HG02798 (cell line): Measurements from ENCODE around the gene CABP4.
A peak's percentile ranks its signal among the peaks of the same experiment; 100 is the strongest.

Source experiments
- ATAC-seq: cut with Tn5 transposase; IDR thresholded peaks from one replicate; pipeline ENCODE4 v1.9.1; 2021; ENCODE audit warnings: mild to moderate bottlenecking; ENCODE audit not compliant: unreplicated experiment, poor library complexity

CABP4 gene

DNA sequence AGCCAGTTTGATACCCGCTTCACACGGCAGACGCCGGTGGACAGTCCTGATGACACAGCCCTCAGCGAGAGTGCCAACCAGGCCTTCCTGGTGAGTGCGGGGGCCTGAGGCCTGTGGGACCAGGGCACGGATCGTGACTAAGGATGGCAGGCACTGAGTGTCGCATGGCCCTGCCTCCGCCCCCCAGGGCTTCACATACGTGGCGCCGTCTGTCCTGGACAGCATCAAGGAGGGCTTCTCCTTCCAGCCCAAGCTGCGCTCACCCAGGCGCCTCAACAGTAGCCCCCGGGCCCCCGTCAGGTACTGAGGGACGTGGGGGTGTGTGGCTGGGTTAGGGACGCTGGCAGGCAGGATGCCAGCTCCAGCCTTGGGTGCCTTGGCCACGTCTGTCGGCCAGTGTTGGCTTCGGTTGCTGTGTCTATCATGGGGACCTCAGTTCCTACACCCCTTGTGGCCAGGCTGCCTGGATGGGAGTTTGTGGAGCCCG is 20.7 kb upstream of the CABP4 start:
- ATAC-seq: no peak

DNA sequence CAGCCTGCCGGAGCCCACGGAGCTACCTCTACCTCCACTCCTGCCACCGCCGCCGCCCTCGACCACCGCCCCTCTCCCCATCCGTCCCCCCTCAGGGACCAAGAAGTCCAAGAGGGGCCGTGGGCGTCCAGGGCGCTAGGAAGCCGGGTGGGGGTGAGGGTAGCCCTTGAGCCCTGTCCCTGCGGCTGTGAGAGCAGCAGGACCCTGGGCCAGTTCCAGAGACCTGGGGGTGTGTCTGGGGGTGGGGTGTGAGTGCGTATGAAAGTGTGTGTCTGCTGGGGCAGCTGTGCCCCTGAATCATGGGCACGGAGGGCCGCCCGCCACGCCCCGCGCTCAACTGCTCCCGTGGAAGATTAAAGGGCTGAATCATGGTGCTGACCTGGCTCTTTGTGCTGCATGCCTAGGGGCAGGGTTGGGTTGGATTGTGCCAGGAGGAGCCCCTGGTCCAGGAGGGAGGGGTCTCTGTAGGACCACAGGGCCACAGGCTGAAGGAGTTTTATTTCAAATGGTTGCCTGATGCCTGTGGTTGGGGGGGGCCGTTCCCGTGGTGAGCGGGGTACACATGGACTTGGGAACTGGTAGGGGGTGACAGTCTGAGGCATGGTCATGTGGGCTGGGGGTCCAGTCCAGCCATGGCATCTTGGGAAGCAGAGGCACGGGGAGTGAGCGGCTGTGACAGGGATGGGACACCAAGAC is 20.0 kb upstream of the CABP4 start:
- ATAC-seq: no peak

- ATAC-seq: no peak
Observed at GRCh38 chr11:67435727-67436458, 19.3 kb upstream of the CABP4 start.

GRCh38 chr11:67436459-67437081 is 18.6 kb upstream of the CABP4 start:
- ATAC-seq: no peak

- ATAC-seq: peak; percentile 15
Observed at GRCh38 chr11:67437082-67437808, 17.9 kb upstream of the CABP4 start, which contains the start of gene PTPRCAP. Gene PTPRCAP, minus strand, starts transcription at chr11:67437682. Its CDS starts 63 bp downstream, at chr11:67437619.

GRCh38 chr11:67437809-67438157 is 17.4 kb upstream of the CABP4 start:
- no peak for ATAC-seq

DNA sequence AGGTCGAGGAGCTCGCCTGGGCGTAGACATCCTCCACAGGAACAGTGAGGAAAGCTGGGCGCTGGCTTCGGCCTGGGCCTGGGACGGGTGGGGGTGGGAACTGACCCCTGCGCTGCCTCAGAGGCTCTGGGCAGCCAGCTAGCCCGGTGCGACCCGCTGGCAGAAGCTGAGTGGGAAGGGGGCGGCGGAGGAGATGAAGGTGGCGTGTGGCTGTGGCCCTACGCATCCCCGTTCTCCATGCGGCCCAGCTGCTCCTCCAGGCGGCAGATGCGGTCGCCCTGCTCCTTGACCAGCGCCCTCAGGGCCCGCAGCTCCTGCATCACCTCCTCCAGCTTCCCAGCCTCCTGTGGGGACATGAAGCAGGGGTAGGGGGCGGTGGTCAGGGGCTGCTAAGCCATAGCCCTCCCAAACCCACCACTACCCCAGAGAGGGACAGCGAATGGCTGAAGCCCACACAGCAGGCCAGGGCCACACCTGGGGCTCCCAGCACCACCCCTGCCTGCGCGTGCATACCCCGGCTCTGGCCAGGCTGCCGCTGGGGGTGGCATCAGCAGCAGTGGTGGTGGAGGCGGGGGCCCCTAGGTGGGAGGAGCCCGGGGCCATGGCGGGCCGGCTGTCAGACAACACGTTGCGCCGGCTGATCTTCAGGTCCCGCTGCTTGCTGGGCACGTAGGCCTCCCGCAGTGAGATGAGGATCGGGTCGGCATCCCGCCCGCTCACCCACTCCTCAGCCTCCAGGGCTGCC is 16.8 kb upstream of the CABP4 start:
- ATAC-seq: peak; percentile 32

DNA sequence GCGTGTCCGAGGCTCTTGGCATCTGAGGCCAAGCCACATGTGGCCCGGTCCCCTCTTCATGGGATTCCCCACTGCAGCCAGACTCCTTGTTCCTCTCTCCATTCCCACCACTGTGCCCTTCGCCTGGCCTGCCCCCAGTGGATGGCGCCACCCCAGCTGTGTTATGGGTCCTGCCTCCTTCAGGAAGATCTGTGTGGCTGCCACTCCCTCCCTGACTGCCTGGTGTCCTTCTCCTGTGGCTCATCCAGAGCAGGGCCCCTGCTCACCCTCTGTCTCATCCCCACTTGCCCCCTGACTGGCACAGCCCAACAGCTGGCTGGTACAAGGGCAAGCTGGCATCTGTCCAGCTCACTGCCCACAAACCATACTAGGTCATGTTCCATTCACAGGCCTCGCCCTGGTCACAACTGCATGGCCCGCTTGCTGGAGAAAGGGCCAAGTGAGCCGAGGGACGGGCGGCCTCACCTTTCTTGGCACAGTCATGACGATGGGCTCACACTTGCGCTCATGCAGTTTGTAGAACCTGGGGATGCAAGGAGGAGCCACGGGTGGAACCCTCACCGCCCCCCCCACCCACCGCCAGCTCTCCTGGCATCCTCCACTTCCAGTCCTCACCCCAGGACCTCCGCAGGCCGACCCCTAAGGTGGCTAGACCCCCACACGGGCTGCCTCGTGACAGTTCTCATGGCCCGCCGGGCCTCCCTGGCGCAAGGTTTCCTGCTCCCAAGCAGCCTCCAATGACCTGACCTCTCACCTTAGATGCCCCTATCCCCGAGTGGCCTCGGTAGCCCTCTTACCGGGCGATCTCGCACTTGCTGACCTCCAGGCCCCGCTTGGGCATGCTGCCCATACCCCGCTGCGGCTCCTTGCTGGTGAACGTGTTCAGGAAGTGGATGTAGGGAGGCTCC is 15.6 kb upstream of the CABP4 start:
- no peak for ATAC-seq

DNA sequence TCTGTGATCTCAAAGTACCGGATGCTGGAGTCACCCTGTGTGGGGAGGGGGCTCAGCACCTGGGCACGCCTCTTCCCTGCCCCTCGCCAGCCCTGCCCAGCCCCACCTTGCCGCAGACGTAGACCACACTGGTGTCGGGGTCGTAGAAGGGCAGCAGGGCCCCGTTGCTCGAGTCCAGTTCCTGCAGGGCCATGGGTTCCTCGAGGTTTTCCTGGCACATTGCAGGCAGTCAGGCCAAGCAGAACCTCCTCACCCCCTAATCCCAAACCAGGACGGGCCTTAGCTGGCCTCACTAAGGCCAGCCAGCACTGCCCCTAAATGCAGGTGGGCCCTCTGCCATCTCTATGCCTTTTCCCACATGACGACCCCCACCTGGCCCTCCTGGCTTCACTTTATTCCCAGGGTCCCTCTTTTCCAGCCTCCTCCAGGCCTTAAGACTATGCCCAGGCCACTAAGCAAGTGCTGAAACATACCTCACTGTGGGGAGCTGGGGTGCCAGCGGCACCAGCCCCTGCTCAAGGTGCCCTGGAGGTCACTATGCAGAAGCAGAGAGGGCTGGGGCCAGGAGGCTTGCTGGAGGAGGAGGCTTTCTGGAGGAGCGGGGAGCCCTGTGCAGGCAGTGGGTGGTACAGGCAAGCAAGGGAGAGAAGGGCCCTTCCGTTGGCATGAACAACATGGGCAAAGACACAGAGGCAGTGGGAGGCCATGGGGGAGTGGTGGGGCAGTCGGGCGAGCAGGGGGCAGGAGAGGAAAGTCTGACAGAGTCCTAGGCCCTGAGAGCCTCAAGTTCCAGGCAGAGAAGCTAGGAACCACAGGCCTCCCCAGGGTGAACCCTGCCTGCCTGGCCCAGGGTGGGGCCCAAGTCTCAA is 14.7 kb upstream of the CABP4 start:
- no peak for ATAC-seq

DNA sequence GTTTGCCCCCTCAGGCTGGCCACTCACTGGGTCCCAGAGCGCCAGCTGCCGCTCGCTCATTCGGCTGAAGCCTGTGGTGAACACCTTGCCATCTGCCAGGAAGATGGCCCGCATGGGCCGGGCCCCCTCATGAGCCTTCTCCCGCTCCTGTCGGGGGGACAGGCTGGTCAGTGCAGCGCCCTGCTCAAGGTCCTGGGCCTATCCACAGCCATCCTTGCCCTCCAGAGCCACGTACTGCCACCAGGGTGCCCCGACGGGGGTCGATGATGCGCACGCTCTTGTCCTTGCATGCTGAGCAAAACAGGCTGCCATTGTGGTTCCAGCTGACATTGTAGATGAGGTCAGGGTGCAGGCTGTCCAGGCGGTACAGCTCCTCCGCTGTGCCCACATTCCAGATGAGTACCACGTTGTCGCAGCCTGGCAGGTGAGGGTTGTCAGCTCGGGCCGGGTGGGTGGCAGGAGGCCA is 14.0 kb upstream of the CABP4 start:
- no peak for ATAC-seq

DNA sequence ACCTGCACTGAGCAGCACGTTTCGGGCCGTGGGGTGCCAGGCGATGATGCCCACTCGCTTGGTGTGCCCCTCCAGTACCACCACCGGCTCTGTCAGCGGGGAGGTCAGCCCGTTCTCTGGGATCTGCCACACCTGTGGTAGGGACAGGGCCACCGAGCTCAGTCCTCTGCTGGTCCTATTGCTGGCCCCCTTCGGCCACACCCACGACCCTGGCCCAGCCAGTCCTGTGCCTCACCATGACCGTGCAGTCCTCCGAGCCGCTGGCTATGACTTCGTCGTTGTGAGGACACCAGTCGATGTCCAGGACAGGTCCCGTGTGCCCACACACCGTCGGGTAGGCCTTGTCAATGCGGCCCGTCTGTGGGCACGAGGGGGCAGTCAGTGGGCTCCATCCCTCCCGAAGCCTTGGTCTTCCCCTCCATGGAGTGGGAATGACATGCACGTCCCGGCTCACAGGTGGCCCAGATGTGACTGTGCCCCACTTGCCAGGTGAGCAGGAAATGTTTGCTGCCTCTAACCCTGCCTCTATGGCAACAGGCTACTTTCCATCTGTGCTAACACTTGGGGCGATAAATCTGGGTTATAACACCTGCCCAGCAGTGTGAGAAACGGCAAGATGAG is 13.3 kb upstream of the CABP4 start:
- ATAC-seq: no peak

DNA sequence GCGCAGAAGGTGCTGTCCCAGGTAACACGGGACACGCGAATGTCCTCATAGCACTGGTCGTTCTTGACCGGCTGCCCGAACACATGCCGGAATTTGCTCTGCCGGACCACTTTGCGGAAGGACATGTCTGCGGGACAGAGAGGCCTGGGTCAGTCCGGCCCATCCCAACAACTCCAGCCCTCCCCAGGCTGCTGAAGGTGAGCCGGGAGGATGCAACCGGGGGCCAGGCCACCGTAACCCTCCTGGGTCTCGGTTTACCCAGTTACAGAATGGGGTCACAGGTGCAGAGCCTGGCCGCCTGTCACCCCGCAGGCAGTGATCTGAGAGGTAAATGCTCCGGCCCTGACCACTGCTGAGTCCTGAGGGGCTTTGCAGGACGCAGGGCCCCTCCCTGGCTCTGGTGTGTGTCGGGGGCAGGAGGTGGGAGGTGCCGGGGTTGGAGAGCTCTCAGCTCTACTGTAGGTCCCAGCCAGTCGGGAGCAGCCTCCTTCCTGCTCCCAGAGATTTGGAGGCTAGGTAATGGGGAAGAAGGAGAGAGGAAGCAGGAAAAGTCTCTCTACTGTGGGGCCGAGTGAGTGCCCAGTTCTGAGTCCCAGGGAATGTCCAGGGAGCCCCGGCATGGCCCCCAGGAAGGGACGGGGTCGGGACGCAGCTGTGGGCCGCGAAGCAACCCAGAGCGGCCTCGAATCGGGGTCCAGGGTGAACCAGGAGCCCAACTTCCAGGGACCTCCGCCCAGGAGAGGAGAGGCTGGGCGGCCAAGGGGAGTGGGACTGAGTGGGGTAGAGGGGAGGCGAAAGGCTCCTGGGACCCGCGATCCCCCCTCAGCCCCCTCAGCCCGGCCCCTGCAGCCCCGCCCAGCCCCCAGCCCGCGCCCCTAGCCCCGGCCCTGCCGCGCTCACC is 12.4 kb upstream of the CABP4 start:
- no peak for ATAC-seq

- ATAC-seq: no peak
Observed at GRCh38 chr11:67445515-67445914, 9.6 kb upstream of the CABP4 start.

- no peak for ATAC-seq
Observed at GRCh38 chr11:67448220-67448609, 6.9 kb upstream of the CABP4 start.

DNA sequence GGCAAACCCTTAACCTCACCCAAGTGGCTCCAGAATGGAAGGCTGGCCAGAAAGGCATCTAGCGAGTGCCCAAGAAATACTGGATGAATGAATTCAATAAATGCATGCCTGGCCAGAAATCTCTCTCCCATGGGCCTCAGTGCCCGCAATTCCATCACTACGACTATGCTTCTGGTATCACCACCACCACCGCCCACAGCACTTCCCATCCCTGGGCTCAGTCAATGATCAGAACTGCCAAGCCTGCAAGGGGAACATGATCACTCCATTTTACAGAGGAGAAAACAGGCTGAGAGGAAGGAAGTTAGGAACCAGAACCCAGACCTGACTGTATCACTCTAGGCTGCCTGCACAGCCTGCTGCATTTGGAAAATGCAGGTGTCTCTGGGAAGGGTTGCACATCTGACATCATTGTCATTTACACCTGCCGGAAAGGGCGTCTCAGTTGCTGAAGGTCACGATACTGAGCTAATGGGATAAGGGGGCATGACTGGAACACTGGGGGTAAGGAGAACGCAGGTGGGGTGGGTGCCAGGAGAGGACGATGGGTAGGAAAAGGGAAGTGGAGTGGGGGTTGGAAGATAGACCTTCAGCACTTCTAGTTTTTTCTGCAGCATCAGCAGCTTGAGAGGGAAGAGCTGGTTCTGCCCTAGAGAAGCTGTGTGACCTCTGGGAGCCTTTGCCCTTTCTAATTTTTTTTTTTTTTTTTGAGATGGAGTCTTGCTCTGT is 5.9 kb upstream of the CABP4 start:
- no peak for ATAC-seq
